PC-9 (cell line): Measurements from ENCODE around the gene FBXL5.

Experiments used
- CTCF ChIP-seq: fragments of 200-600 bp; sonication (generic); conservative IDR thresholded peaks from 2 replicates; pipeline ENCODE4 v1.6.1; 2017; ENCODE audit warnings: mixed run types, antibody characterized with exemption, mild to moderate bottlenecking, moderate library complexity
- EZH2 ChIP-seq: fragments of 200-600 bp; sonication (generic); IDR thresholded peaks from 2 replicates; pipeline ENCODE4 v1.8.0; 2017; ENCODE audit warnings: antibody characterized with exemption, low read depth

GRCh38 chr4:15684498-15684897, 29.3 kb upstream of the FBXL5 start:
- TF ChIP-seq CTCF (no peak), EZH2 (no peak)
